ENCODE data around the gene NACC2.

DNA sequence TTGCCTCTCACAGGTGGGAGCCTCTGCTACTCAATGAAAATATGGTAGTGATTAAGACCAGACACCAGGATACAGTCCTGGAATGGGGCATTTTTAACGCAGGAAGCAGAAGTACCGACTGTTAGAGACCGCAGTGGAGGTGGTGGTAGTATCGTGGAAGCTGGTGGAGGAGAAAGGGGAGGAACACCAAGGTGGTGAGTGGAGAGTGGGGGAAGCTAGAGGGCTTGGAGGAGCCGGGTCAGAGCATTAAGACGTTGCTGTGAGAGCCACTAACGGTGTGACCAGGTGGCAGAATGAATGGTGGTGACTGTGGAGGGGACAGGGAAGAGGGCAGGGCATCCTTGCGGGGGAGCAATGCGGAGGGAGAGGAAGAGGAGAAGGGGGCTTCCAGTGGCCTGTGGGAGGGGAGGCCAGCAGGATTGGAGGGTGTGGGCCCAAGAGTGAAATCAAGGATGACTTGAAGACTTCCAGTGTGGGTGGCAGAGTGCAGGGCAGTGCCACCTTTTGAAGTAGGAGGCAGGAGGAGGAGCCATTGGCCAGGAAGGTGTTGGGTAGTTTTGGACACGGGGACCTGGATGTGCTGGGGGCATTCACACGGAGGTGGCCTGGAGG lies 132.3 kb downstream of the NACC2 start:
- TF ChIP-seq CTCF (optimal IDR thresholded peaks at IDR 0.05 in 1 of 3, IDR thresholded peaks at IDR 0.05 in 1 of 3, conservative IDR thresholded peaks at IDR 0.05 in 1 of 3; ENCODE audit: extremely low read depth in 1 of 3, insufficient read depth in 2 of 3, low read length in 3 of 3) (no peak), EZH2 (IDR thresholded peaks at IDR 0.05; ENCODE audit: low read length) (no peak)
